Superior temporal gyrus (tissue), 1 donor: ENCODE results near the gene KIF5C.

Experiments
- DNase-seq: peaks from one replicate; pipeline ENCODE4 v3.0.0-alpha.2; 2016; ENCODE audit errors: extremely low spot score

Gene KIF5C

GRCh38 chr2:149041482-149041881 is 166.5 kb downstream of the KIF5C start:
- no peak for DNase-seq

GRCh38 chr2:149042881-149043280 is 167.9 kb downstream of the KIF5C start:
- DNase-seq: no peak

GRCh38 chr2:149044500-149044899 is 169.5 kb downstream of the KIF5C start:
- DNase-seq: no peak

GRCh38 chr2:149047118-149047517 is 172.1 kb downstream of the KIF5C start:
- no peak for DNase-seq

- DNase-seq: no peak
Observed at GRCh38 chr2:149049142-149049541, 174.1 kb downstream of the KIF5C start.

- no peak for DNase-seq
Observed at GRCh38 chr2:149050188-149050587, 175.2 kb downstream of the KIF5C start.

- DNase-seq: no peak
Observed at GRCh38 chr2:149055751-149056150, 180.7 kb downstream of the KIF5C start.

- DNase-seq: no peak
Observed at GRCh38 chr2:149056541-149057255, 181.7 kb downstream of the KIF5C start.

- DNase-seq: no peak
Observed at GRCh38 chr2:149057401-149057800, 182.4 kb downstream of the KIF5C start.

GRCh38 chr2:149058936-149059335 is 183.9 kb downstream of the KIF5C start:
- no peak for DNase-seq

GRCh38 chr2:149059822-149060221 is 184.8 kb downstream of the KIF5C start:
- DNase-seq: no peak

GRCh38 chr2:149061133-149061745 is 186.2 kb downstream of the KIF5C start:
- no peak for DNase-seq

- DNase-seq: no peak
Observed at GRCh38 chr2:149062531-149062930, 187.5 kb downstream of the KIF5C start.

- DNase-seq: no peak
Observed at GRCh38 chr2:149063177-149063576, 188.2 kb downstream of the KIF5C start.

GRCh38 chr2:149064365-149064841 is 189.4 kb downstream of the KIF5C start:
- DNase-seq: no peak

GRCh38 chr2:149064856-149065630 is 190.0 kb downstream of the KIF5C start:
- DNase-seq: no peak

GRCh38 chr2:149068225-149068995 is 193.4 kb downstream of the KIF5C start:
- no peak for DNase-seq

GRCh38 chr2:149068996-149069888 is 194.2 kb downstream of the KIF5C start:
- DNase-seq: no peak

- no peak for DNase-seq
Observed at GRCh38 chr2:149070681-149071320, 195.8 kb downstream of the KIF5C start.

- DNase-seq: no peak
Observed at GRCh38 chr2:149075105-149075504, 200.1 kb downstream of the KIF5C start.
